NCI-H146 (cell line): ENCODE data around the gene VPS25.

ENCODE experiments used
- DNase-seq: peaks from one replicate; lab custom pipeline; 2025; lab: John Stamatoyannopoulos, UW

Gene VPS25

GRCh38 chr17:42795465-42795864, 22.2 kb downstream of the VPS25 start:
- DNase-seq: no peak

- DNase-seq: no peak
These were observed 23.0 kb downstream of the VPS25 start for GRCh38 chr17:42796066-42796758.

- no peak for DNase-seq
These were observed 24.1 kb downstream of the VPS25 start for GRCh38 chr17:42797067-42798007.

GRCh38 chr17:42798011-42798382, 24.7 kb downstream of the VPS25 start:
- DNase-seq: no peak

- peak; percentile 78 for DNase-seq
These were observed 25.4 kb downstream of the VPS25 start, which contains the start of the genes CNTD1 and COA3 for GRCh38 chr17:42798383-42799380. Gene CNTD1 (plus strand): TSS chr17:42798861. CDS start chr17:42799068, 207 bp downstream. Gene COA3 (minus strand): TSS chr17:42798704. CDS start chr17:42798681, 23 bp downstream.

- DNase-seq: peak; percentile 81
These were observed 30.0 kb downstream of the VPS25 start for GRCh38 chr17:42803074-42803883.

GRCh38 chr17:42804918-42805367, 31.7 kb downstream of the VPS25 start:
- DNase-seq: peak; percentile 75

GRCh38 chr17:42806249-42806648, 33.0 kb downstream of the VPS25 start:
- no peak for DNase-seq

- DNase-seq: no peak
These were observed 36.0 kb downstream of the VPS25 start for GRCh38 chr17:42809250-42809649.

GRCh38 chr17:42814633-42815399, 41.6 kb downstream of the VPS25 start:
- DNase-seq: no peak

- DNase-seq: no peak
These were observed 44.6 kb downstream of the VPS25 start for GRCh38 chr17:42817866-42818265.

GRCh38 chr17:42818379-42818778, 45.1 kb downstream of the VPS25 start:
- no peak for DNase-seq

GRCh38 chr17:42819939-42820535, 46.8 kb downstream of the VPS25 start:
- peak; percentile 74 for DNase-seq

- no peak for DNase-seq
These were observed 47.9 kb downstream of the VPS25 start for GRCh38 chr17:42821176-42821575.

GRCh38 chr17:42827472-42827871, 54.2 kb downstream of the VPS25 start:
- DNase-seq: no peak
